ENCODE results near the gene CBLN3.

The CBLN3 gene

GRCh38 chr14:24441904-24442239 is 12.4 kb upstream of the CBLN3 start:
- TF ChIP-seq TAF1 (IDR thresholded peaks at IDR 0.05; ENCODE audit: low read depth) (no peak), FOXM1 (IDR thresholded peaks at IDR 0.05; ENCODE audit: borderline replicate concordance, low read depth) (no peak), EP300 (IDR thresholded peaks at IDR 0.05; ENCODE audit: borderline replicate concordance) (no peak), YY1 (IDR thresholded peaks at IDR 0.05; ENCODE audit: low read depth) (no peak; the same call in 1 of the 2 replicates), CREB1 (IDR thresholded peaks at IDR 0.05; ENCODE audit: low read depth) (no peak)

GRCh38 chr14:24441485-24441884 is 12.0 kb upstream of the CBLN3 start:
- no peak for TF ChIP-seq TEAD4 (IDR thresholded peaks at IDR 0.05)
- no peak for TF ChIP-seq USF1 (IDR thresholded peaks at IDR 0.05)
- no peak for TF ChIP-seq ZBTB7A (IDR thresholded peaks at IDR 0.05; ENCODE audit: low read depth)
- TF ChIP-seq, protein P1, sequence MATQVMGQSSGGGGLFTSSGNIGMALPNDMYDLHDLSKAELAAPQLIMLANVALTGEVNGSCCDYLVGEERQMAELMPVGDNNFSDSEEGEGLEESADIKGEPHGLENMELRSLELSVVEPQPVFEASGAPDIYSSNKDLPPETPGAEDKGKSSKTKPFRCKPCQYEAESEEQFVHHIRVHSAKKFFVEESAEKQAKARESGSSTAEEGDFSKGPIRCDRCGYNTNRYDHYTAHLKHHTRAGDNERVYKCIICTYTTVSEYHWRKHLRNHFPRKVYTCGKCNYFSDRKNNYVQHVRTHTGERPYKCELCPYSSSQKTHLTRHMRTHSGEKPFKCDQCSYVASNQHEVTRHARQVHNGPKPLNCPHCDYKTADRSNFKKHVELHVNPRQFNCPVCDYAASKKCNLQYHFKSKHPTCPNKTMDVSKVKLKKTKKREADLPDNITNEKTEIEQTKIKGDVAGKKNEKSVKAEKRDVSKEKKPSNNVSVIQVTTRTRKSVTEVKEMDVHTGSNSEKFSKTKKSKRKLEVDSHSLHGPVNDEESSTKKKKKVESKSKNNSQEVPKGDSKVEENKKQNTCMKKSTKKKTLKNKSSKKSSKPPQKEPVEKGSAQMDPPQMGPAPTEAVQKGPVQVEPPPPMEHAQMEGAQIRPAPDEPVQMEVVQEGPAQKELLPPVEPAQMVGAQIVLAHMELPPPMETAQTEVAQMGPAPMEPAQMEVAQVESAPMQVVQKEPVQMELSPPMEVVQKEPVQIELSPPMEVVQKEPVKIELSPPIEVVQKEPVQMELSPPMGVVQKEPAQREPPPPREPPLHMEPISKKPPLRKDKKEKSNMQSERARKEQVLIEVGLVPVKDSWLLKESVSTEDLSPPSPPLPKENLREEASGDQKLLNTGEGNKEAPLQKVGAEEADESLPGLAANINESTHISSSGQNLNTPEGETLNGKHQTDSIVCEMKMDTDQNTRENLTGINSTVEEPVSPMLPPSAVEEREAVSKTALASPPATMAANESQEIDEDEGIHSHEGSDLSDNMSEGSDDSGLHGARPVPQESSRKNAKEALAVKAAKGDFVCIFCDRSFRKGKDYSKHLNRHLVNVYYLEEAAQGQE (IDR thresholded peaks at IDR 0.05; ENCODE audit: low read depth): no peak
- no peak for TF ChIP-seq EGR1 (IDR thresholded peaks at IDR 0.05)
- no peak for TF ChIP-seq RAD21 (IDR thresholded peaks at IDR 0.05; ENCODE audit: low read depth)
- TF ChIP-seq CREB1 (IDR thresholded peaks at IDR 0.05; ENCODE audit: low read depth): no peak
- TF ChIP-seq NFIC (IDR thresholded peaks at IDR 0.05): no peak
- no peak for TF ChIP-seq EP300 (IDR thresholded peaks at IDR 0.05; ENCODE audit: borderline replicate concordance)

DNA sequence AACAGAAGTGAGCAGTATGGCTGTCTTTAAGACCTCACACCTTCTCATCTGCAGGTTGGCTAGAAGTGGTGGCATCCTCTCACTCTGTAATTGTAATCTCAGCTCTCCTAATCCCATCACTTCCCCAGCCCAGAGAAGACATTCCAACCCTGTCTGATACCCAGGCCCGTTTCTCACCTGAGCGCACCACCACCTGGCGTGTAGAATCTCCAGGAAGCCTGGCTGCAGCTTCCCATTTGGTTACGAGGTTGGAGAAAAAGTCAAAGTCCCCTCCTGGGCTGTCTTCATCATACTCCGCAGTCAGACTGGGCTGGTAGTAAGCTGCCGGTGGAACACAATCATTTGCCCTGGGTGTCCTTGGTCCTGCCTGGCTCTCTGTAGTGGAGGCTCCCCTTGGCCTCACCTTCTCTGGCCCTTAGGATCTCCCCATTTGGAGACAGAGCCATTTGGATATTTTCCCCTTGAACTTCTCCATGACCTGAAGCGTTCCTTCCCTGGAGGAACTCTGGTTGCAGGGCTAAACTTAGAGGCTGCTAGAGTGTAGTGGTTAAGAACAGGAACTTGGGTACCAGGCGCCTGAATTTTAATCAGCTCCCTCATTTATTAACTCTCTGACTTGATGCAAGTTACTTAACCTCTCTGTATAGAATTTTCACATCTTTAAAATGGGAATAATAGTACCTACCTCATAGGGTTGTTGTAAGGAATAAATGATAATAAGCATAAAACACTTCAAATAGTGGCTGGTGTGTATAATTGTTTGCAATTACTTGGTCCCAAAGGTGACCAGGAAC is 11.3 kb upstream of the CBLN3 start:
- TF ChIP-seq EGR1 (IDR thresholded peaks at IDR 0.05) (no peak), USF1 (IDR thresholded peaks at IDR 0.05) (no peak), ZBTB7A (IDR thresholded peaks at IDR 0.05; ENCODE audit: low read depth) (no peak), TEAD4 (IDR thresholded peaks at IDR 0.05) (no peak), EP300 (IDR thresholded peaks at IDR 0.05; ENCODE audit: borderline replicate concordance) (no peak), MAX (IDR thresholded peaks at IDR 0.05) (no peak), NFIC (IDR thresholded peaks at IDR 0.05) (no peak), TCF12 (IDR thresholded peaks at IDR 0.05; ENCODE audit: low read depth) (no peak), TAF1 (IDR thresholded peaks at IDR 0.05; ENCODE audit: low read depth) (no peak), RAD21 (IDR thresholded peaks at IDR 0.05; ENCODE audit: low read depth) (no peak), FOXM1 (IDR thresholded peaks at IDR 0.05; ENCODE audit: borderline replicate concordance, low read depth) (no peak), CREB1 (IDR thresholded peaks at IDR 0.05; ENCODE audit: low read depth) (no peak), CEBPB (IDR thresholded peaks at IDR 0.05) (no peak), YY1 (IDR thresholded peaks at IDR 0.05; ENCODE audit: low read depth) (no peak)
- TF ChIP-seq, protein P1 (IDR thresholded peaks at IDR 0.05; ENCODE audit: low read depth): no peak

DNA sequence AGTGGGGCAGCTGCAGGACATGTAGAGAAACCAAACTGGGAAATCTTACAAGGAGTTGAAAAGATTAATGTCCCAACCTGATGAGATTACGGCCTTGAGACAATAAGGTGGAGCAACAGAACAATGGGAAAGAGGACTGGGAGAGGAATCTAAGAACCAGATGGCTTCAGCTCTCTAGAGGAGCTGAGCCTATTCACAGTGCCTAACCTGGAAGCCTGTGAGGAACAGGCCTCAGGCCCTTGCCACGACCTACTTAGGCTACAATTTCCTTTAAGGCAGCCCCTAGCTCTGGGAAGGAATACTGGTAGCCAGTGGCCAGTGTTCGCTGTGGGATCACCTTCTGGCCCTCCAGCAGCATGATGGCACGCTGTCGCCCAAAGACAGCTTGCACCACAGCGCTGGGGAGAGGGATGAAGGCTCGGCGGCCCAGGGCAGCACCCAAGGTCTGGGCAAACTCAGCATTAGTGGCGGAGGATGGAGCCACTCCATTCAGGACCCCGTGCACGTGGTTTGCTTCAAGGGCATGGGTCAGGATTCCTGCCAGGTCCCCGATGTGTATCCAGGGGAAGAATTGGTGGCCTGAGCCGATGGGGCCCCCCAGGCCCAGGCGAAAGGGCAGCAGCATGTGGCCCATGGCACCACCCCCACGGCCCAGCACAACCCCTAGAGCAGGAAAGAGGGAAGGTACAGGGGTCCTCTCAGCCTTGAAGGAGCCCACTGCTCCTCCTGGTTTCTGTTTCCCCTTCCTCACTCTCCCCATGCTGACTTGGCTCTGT is 10.6 kb upstream of the CBLN3 start:
- TF ChIP-seq MAX (IDR thresholded peaks at IDR 0.05) (no peak), TAF1 (IDR thresholded peaks at IDR 0.05; ENCODE audit: low read depth) (no peak), NFIC (IDR thresholded peaks at IDR 0.05) (no peak), ZBTB7A (IDR thresholded peaks at IDR 0.05; ENCODE audit: low read depth) (no peak), TCF12 (IDR thresholded peaks at IDR 0.05; ENCODE audit: low read depth) (no peak), TEAD4 (IDR thresholded peaks at IDR 0.05) (no peak), USF1 (IDR thresholded peaks at IDR 0.05) (no peak)
- TF ChIP-seq, protein P1 (IDR thresholded peaks at IDR 0.05; ENCODE audit: low read depth): no peak
